H9 (cell line): Measurements from ENCODE around the gene CCDC57. TPM values are rescaled to one million over a fixed set of nuclear protein-coding genes. Genes with fewer than 3 reads are reported as not detected.
A peak's percentile ranks its signal among the peaks of the same experiment; 100 is the strongest.

ENCODE experiments used
- DNase-seq: peaks from one replicate; pipeline ENCODE4 v3.0.0-alpha.2; 2017
- H2AFZ ChIP-seq: one replicate; pipeline ENCODE4 v1.6.1; 2013; ENCODE audit warnings: mild to moderate bottlenecking, low read length, control low read depth, moderate library complexity
- H2AK5ac ChIP-seq: 2 replicates; pipeline ENCODE4 v1.6.1; 2013; ENCODE audit warnings: low read length, control low read depth, mixed read lengths; ENCODE audit not compliant: insufficient read length
- H2BK120ac ChIP-seq: one replicate; pipeline ENCODE4 v1.6.1; 2013; ENCODE audit warnings: low read depth, mild to moderate bottlenecking, low read length, control low read depth, inconsistent platforms; ENCODE audit not compliant: poor library complexity, severe bottlenecking
- H2BK12ac ChIP-seq: 2 replicates; pipeline ENCODE4 v1.6.1; 2013; ENCODE audit warnings: low read length, control low read depth, mixed read lengths, low read depth; ENCODE audit not compliant: insufficient read length
- H2BK15ac ChIP-seq: 2 replicates; pipeline ENCODE4 v1.6.1; 2013; ENCODE audit warnings: low read depth, low read length, control low read depth
- H2BK20ac ChIP-seq: one replicate; pipeline ENCODE4 v1.6.1; 2013; ENCODE audit warnings: low read depth, mild to moderate bottlenecking, low read length, control low read depth, inconsistent platforms; ENCODE audit not compliant: poor library complexity, severe bottlenecking
- H2BK5ac ChIP-seq: 2 replicates; pipeline ENCODE4 v1.6.1; 2013; ENCODE audit warnings: low read length, control low read depth, mixed read lengths; ENCODE audit not compliant: insufficient read length
- H3K14ac ChIP-seq: 2 replicates; pipeline ENCODE4 v1.6.1; 2013; ENCODE audit warnings: low read length, control low read depth; ENCODE audit not compliant: insufficient read depth
- H3K18ac ChIP-seq: 2 replicates; pipeline ENCODE4 v1.6.1; 2013; ENCODE audit warnings: low read depth, mild to moderate bottlenecking, mixed read lengths, low read length, control low read depth; ENCODE audit not compliant: insufficient read length
- H3K23ac ChIP-seq: 2 replicates; pipeline ENCODE4 v1.6.1; 2013; ENCODE audit warnings: low read length, control low read depth, mixed read lengths, low read depth; ENCODE audit not compliant: insufficient read length
- H3K23me2 ChIP-seq: 2 replicates; pipeline ENCODE4 v1.6.1; 2013; ENCODE audit warnings: low read depth, mild to moderate bottlenecking, mixed read lengths, low read length, control low read depth; ENCODE audit not compliant: insufficient read length, poor library complexity, severe bottlenecking
- H3K27ac ChIP-seq: 2 replicates; pipeline ENCODE4 v1.5.1; 2013; ENCODE audit warnings: low read length, control low read depth, mixed read lengths, low read depth; ENCODE audit not compliant: insufficient read length
- H3K27me3 ChIP-seq: 2 replicates; pipeline ENCODE4 v1.6.1; 2013; ENCODE audit warnings: low read length, control low read depth, inconsistent platforms; ENCODE audit not compliant: insufficient read depth
- H3K4ac ChIP-seq: 2 replicates; pipeline ENCODE4 v1.6.1; 2013; ENCODE audit warnings: low read depth, mild to moderate bottlenecking, control low read depth, inconsistent platforms, low read length, moderate library complexity
- H3K4me1 ChIP-seq: 2 replicates; pipeline ENCODE4 v1.6.1; 2013; ENCODE audit warnings: low read length, control low read depth, inconsistent platforms; ENCODE audit not compliant: insufficient read depth
- H3K4me2 ChIP-seq: 2 replicates; pipeline ENCODE4 v1.6.1; 2013; ENCODE audit warnings: low read length, control low read depth, mixed read lengths; ENCODE audit not compliant: insufficient read length, insufficient read depth
- H3K56ac ChIP-seq: 2 replicates; pipeline ENCODE4 v1.6.1; 2013; ENCODE audit warnings: low read depth, mild to moderate bottlenecking, mixed read lengths, low read length, control low read depth; ENCODE audit not compliant: insufficient read length
- H3K79me1 ChIP-seq: 2 replicates; pipeline ENCODE4 v1.6.1; 2013; ENCODE audit warnings: low read depth, mild to moderate bottlenecking, moderate library complexity, low read length, control low read depth, inconsistent platforms; ENCODE audit not compliant: insufficient read depth, poor library complexity, severe bottlenecking
- H3K79me2 ChIP-seq: 2 replicates; pipeline ENCODE4 v1.6.1; 2013; ENCODE audit warnings: low read length, control low read depth, inconsistent platforms; ENCODE audit not compliant: insufficient read depth
- H3K9ac ChIP-seq: 2 replicates; pipeline ENCODE4 v1.6.1; 2013; ENCODE audit warnings: low read length, control low read depth, mixed read lengths; ENCODE audit not compliant: insufficient read length; ENCODE audit errors: extremely low read depth
- H3K9me3 ChIP-seq: one replicate; pipeline ENCODE4 v1.6.1; 2013; ENCODE audit warnings: low read depth, low read length, inconsistent platforms; ENCODE audit not compliant: control insufficient read depth
- H3T11ph ChIP-seq: one replicate; pipeline ENCODE4 v1.6.1; 2013; ENCODE audit warnings: mild to moderate bottlenecking, low read length, control low read depth, inconsistent platforms
- H4K20me1 ChIP-seq: one replicate; pipeline ENCODE4 v1.6.1; 2013; ENCODE audit not compliant: control insufficient read depth, insufficient read length, insufficient read depth
- H4K5ac ChIP-seq: 2 replicates; pipeline ENCODE4 v1.6.1; 2013; ENCODE audit warnings: low read depth, mild to moderate bottlenecking, mixed read lengths, low read length, control low read depth; ENCODE audit not compliant: insufficient read length
- H4K8ac ChIP-seq: replicated peaks from 2 replicates; pipeline ENCODE4 v1.6.1; 2013; ENCODE audit warnings: low read length, control low read depth, mixed read lengths, low read depth; ENCODE audit not compliant: insufficient read length
- H4K91ac ChIP-seq: 2 replicates; pipeline ENCODE4 v1.6.1; 2013; ENCODE audit warnings: low read depth, mild to moderate bottlenecking, moderate library complexity, mixed read lengths, low read length, control low read depth; ENCODE audit not compliant: insufficient read length
- H3K27ac Mint-ChIP-seq, 3 experiments: 2 replicates in 2 of 3; 3 replicates in 1 of 3; pipeline ENCODE4 v1.8.0; 2020 to 2021; ENCODE audit warnings: mixed read lengths in 3 of 3, mild to moderate bottlenecking in 1 of 3, moderate library complexity in 1 of 3
- H3K27me3 Mint-ChIP-seq: 2 replicates; pipeline ENCODE4 v1.8.0; 2021; ENCODE audit warnings: low read depth, mild to moderate bottlenecking, moderate library complexity, mixed read lengths
- H3K36me3 Mint-ChIP-seq, 3 experiments: 2 replicates in 2 of 3; 3 replicates in 1 of 3; pipeline ENCODE4 v1.8.0; 2020 to 2021; ENCODE audit warnings: low read depth in 3 of 3, mixed read lengths in 3 of 3; ENCODE audit not compliant: insufficient read depth in 1 of 3
- H3K4me1 Mint-ChIP-seq, 2 experiments: 2 replicates each; pipeline ENCODE4 v1.8.0; 2020; ENCODE audit warnings: mixed read lengths in 2 of 2
- H3K4me3 Mint-ChIP-seq, 2 experiments: 2 replicates in 1 of 2; 3 replicates in 1 of 2; pipeline ENCODE4 v1.8.0; 2020 to 2021; ENCODE audit warnings: mild to moderate bottlenecking in 2 of 2, mixed read lengths in 2 of 2, moderate library complexity in 1 of 2
- H3K9me3 Mint-ChIP-seq, 2 experiments: 2 replicates in 1 of 2; 3 replicates in 1 of 2; pipeline ENCODE4 v1.8.0; 2020; ENCODE audit warnings: mild to moderate bottlenecking in 2 of 2, mixed read lengths in 2 of 2, moderate library complexity in 1 of 2
- CTCF ChIP-seq: fragments of 200-600 bp; sonication (generic); conservative IDR thresholded peaks from 3 replicates; pipeline ENCODE4 v1.8.0; 2021; ENCODE audit warnings: antibody characterized with exemption, mild to moderate bottlenecking
- WGBS: extraction: QIAGEN DNeasy Blood & Tissue Kit; methylation state at CpG from one replicate; pipeline ENCODE4 v1.1.7; 2013; ENCODE audit warnings: missing lambda C conversion rate, low lambda C conversion rate, mixed read lengths; ENCODE audit not compliant: insufficient read length; ENCODE audit errors: extremely low coverage; 5-methylcytosine and 5-hydroxymethylcytosine counted together
- total RNA-seq: library from RNA; stranded (reverse); gene quantifications from 2 replicates; pipeline ENCODE4 v1.2.1, GENCODE V29; 2021

CCDC57 gene
- total RNA-seq, 1 experiment from 2014 or later = 11.0 TPM

- H3K9me3 ChIP-seq = no peaks in the 10 kb centered on the region
- no peak overlapping the region for H3K9ac ChIP-seq
- no peaks in the 10 kb centered on the region for H3K27me3 ChIP-seq
- H3K23me2 ChIP-seq = no peaks in the 10 kb centered on the region
- H2BK15ac ChIP-seq = no peak overlapping the region
- Mint-ChIP-seq H3K4me3 (no peak overlapping the region; a peak in 1 of 5 replicates), H3K27ac (no peak overlapping the region; a peak in 1 of 7 replicates), H3K36me3 (peaks cover 3 to 11% (median 5%) of the 10 kb centered on the region in 3 experiments; a peak in 5 of 7 replicates), H3K9me3 (no peaks in the 10 kb centered on the region), H3K27me3 (peaks cover 7% of the 10 kb centered on the region), H3K4me1 (peaks cover 2 to 17% of the 10 kb centered on the region in 2 experiments)
- H3K4me2 ChIP-seq = no peak overlapping the region
- H3K18ac ChIP-seq = no peak overlapping the region
- H2BK20ac ChIP-seq = no peak overlapping the region
- no peak overlapping the region for H3K56ac ChIP-seq
- no CpG with 5 or more reads among the region's 59 CpGs for WGBS
- no peak overlapping the region for H3K14ac ChIP-seq
- H3K4me1 ChIP-seq = no peaks in the 10 kb centered on the region
- H3K27ac ChIP-seq = no peak overlapping the region
- H3T11ph ChIP-seq = no peak overlapping the region
- no peak overlapping the region for H2AK5ac ChIP-seq
- no peak overlapping the region for H2BK12ac ChIP-seq
- no peak overlapping the region for H3K4ac ChIP-seq
- DNase-seq = peak; percentile 79
- no peak overlapping the region for H4K8ac ChIP-seq
- H4K5ac ChIP-seq = no peak overlapping the region
- H4K20me1 ChIP-seq = no peaks in the 10 kb centered on the region
- no peak overlapping the region for H2BK120ac ChIP-seq
- TF ChIP-seq CTCF = no peak
- H3K79me2 ChIP-seq = no peaks in the 10 kb centered on the region
- H4K91ac ChIP-seq = no peak overlapping the region
- H3K23ac ChIP-seq = no peak overlapping the region
- no peak overlapping the region for H2AFZ ChIP-seq
- H3K79me1 ChIP-seq = no peaks in the 10 kb centered on the region
- H2BK5ac ChIP-seq = no peak overlapping the region
Measured at GRCh38 chr17:82237083-82237745, 24.6 kb upstream of the CCDC57 start.
